ENCODE data around the gene FOXP1. TPM values are rescaled to one million over a fixed set of nuclear protein-coding genes. Genes with fewer than 3 reads are reported as not detected.

FOXP1 gene
- total RNA-seq, 1 donor, result 195 TPM

DNA sequence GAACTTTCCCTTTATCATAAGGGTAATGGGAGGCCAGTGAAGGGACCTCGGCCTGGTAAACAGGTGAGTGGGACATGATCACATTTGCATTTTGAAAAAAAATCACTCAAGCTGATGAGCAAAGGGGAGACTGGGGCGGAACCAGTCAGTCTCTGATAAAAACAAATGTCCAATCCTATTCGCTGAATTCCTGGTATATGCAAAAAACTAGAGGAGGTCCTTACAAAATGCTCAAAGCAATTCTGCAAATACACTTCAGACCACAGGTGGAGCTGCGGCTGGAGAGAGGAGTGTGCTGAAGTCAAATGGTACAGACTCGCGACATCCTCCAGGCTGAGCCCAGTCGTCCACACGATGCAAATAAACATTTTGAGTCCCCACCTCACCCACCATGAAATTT is 166.7 kb downstream of the FOXP1 start:
- DNase-seq (ENCODE audit: insufficient read length, low spot score, missing footprints), result no peak
- peaks cover 15% of the 10 kb centered on the region for H3K4me1 ChIP-seq (ENCODE audit: insufficient read depth, low read length)
- H3K27me3 ChIP-seq (ENCODE audit: insufficient read depth, low read length), result no peaks in the 10 kb centered on the region
- H3K4me2 ChIP-seq (ENCODE audit: insufficient read depth, low read length), result no peak overlapping the region
- H4K20me1 ChIP-seq (ENCODE audit: insufficient read depth, low read length), result peaks cover 42% of the 10 kb centered on the region
- no peaks in the 10 kb centered on the region for H3K36me3 ChIP-seq (ENCODE audit: insufficient read depth, low read length)
- peaks cover 89% of the 10 kb centered on the region for H3K79me2 ChIP-seq (ENCODE audit: insufficient read depth, low read length)
- no peaks in the 10 kb centered on the region for H3K9me3 ChIP-seq (ENCODE audit: low read depth, low read length)
- TF ChIP-seq, protein P1, sequence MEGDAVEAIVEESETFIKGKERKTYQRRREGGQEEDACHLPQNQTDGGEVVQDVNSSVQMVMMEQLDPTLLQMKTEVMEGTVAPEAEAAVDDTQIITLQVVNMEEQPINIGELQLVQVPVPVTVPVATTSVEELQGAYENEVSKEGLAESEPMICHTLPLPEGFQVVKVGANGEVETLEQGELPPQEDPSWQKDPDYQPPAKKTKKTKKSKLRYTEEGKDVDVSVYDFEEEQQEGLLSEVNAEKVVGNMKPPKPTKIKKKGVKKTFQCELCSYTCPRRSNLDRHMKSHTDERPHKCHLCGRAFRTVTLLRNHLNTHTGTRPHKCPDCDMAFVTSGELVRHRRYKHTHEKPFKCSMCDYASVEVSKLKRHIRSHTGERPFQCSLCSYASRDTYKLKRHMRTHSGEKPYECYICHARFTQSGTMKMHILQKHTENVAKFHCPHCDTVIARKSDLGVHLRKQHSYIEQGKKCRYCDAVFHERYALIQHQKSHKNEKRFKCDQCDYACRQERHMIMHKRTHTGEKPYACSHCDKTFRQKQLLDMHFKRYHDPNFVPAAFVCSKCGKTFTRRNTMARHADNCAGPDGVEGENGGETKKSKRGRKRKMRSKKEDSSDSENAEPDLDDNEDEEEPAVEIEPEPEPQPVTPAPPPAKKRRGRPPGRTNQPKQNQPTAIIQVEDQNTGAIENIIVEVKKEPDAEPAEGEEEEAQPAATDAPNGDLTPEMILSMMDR (IDR thresholded peaks at IDR 0.05; ENCODE audit: extremely low read depth, low read depth, low read length), result no peak
- no peak overlapping the region for H2AFZ ChIP-seq (ENCODE audit: low read length)
- no peak overlapping the region for H3K27ac ChIP-seq (ENCODE audit: low read depth, low read length)
- no peak overlapping the region for H3K4me3 ChIP-seq (ENCODE audit: insufficient read depth, low read length)

DNA sequence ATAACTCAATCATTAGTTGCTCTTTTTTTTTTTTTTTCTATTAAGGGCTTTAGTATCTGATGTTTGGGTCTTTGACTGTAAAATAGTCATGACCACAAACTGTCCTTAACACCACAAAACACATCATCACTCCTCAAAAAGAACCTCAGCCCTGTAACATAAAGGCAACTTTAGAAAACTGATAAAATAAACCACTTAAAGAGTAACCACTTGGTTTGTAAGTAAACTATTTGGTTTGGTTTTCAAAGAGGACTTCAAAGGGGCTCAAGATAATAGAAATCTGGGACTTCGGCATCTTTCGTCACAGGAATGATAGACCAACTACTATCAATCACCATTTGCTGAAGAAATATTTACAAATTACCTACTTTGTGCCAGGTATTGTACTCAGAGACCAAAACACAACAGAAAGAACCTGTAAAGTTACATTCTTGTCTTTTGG is 167.8 kb downstream of the FOXP1 start:
- Histone ChIP-seq H3K4me3 (ENCODE audit: insufficient read depth, low read length) (no peak overlapping the region), H3K4me1 (ENCODE audit: insufficient read depth, low read length) (peaks cover 17% of the 10 kb centered on the region), H3K36me3 (ENCODE audit: insufficient read depth, low read length) (no peaks in the 10 kb centered on the region), H3K79me2 (ENCODE audit: insufficient read depth, low read length) (peaks cover 84% of the 10 kb centered on the region), H3K27me3 (ENCODE audit: insufficient read depth, low read length) (no peaks in the 10 kb centered on the region), H4K20me1 (ENCODE audit: insufficient read depth, low read length) (peaks cover 43% of the 10 kb centered on the region), H2AFZ (ENCODE audit: low read length) (no peak overlapping the region), H3K27ac (ENCODE audit: low read depth, low read length) (no peak overlapping the region), H3K4me2 (ENCODE audit: insufficient read depth, low read length) (no peak overlapping the region), H3K9me3 (ENCODE audit: low read depth, low read length) (no peaks in the 10 kb centered on the region)
- TF ChIP-seq, protein P1 (IDR thresholded peaks at IDR 0.05; ENCODE audit: extremely low read depth, low read depth, low read length), result no peak
- DNase-seq (ENCODE audit: insufficient read length, low spot score, missing footprints), result no peak

DNA sequence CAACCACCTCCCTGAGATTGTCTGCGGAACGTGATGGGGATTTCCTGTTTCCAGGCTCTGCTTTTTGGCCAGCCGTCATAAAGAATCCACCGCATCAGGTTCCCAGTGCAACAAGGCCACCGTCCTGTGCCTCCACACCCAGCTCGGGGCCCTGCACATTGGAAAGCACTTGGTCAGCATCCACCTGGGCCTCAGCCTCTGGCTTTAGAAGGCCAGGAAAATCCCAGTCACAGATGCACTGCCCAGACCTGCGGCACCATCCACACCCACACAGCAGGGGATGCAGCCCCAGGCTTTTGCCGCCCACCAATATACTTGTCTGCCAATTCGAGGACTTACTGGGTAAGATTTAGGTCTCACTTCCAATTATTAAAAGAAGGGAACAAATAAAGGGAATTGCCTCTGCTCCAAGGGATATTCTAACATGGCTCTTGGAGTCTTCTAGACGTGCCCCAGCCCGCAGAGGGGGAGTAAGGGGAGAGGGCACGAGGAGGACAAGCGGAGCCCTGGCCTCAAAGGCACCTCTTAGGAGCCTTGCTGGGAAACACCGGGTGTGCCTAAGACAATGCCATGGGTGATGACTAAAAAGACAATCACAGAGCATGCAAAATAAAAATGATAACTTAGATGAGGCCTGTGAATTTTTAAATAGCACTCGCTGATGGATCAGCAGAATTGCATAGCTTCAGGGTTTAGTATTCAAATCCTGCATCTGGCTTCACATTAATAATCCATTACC is 169.2 kb downstream of the FOXP1 start:
- DNase-seq (ENCODE audit: insufficient read length, low spot score, missing footprints), result no peak
- H3K9me3 ChIP-seq (ENCODE audit: low read depth, low read length), result no peaks in the 10 kb centered on the region
- no peaks in the 10 kb centered on the region for H3K36me3 ChIP-seq (ENCODE audit: insufficient read depth, low read length)
- H2AFZ ChIP-seq (ENCODE audit: low read length), result no peak overlapping the region
- H3K27me3 ChIP-seq (ENCODE audit: insufficient read depth, low read length), result no peaks in the 10 kb centered on the region
- H4K20me1 ChIP-seq (ENCODE audit: insufficient read depth, low read length), result peaks cover 39% of the 10 kb centered on the region
- peaks cover 81% of the 10 kb centered on the region for H3K79me2 ChIP-seq (ENCODE audit: insufficient read depth, low read length)
- no peak overlapping the region for H3K4me3 ChIP-seq (ENCODE audit: insufficient read depth, low read length)
- TF ChIP-seq, protein P1 (IDR thresholded peaks at IDR 0.05; ENCODE audit: extremely low read depth, low read depth, low read length), result no peak
- H3K27ac ChIP-seq (ENCODE audit: low read depth, low read length), result no peak overlapping the region
- no peak overlapping the region for H3K4me2 ChIP-seq (ENCODE audit: insufficient read depth, low read length)
- H3K4me1 ChIP-seq (ENCODE audit: insufficient read depth, low read length), result peaks cover 24% of the 10 kb centered on the region

DNA sequence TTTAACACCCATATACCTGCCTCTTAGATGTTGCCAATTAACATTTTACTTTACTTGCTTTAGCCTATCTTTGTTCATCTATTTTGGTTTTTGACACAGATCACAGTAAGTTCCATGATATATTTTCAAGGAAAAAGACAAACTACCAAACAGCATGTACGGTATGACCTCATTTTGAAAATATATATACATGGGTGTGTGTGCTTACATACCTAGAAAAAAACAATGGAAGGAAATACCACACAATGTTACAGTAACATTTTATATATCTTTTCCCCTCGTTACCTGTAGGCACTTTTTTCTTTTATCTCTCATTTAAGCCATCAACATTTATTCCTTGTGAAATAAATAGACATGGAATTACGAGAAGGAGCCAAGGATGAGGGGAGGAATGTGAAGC is 170.0 kb downstream of the FOXP1 start:
- TF ChIP-seq, protein P1 (IDR thresholded peaks at IDR 0.05; ENCODE audit: extremely low read depth, low read depth, low read length), result no peak
- peaks cover 24% of the 10 kb centered on the region for H3K4me1 ChIP-seq (ENCODE audit: insufficient read depth, low read length)
- H3K4me2 ChIP-seq (ENCODE audit: insufficient read depth, low read length), result no peak overlapping the region
- no peaks in the 10 kb centered on the region for H3K9me3 ChIP-seq (ENCODE audit: low read depth, low read length)
- peaks cover 41% of the 10 kb centered on the region for H4K20me1 ChIP-seq (ENCODE audit: insufficient read depth, low read length)
- no peaks in the 10 kb centered on the region for H3K36me3 ChIP-seq (ENCODE audit: insufficient read depth, low read length)
- H3K4me3 ChIP-seq (ENCODE audit: insufficient read depth, low read length), result no peak overlapping the region
- no peak overlapping the region for H2AFZ ChIP-seq (ENCODE audit: low read length)
- DNase-seq (ENCODE audit: insufficient read length, low spot score, missing footprints), result no peak
- peaks cover 84% of the 10 kb centered on the region for H3K79me2 ChIP-seq (ENCODE audit: insufficient read depth, low read length)
- H3K27ac ChIP-seq (ENCODE audit: low read depth, low read length), result no peak overlapping the region
- no peaks in the 10 kb centered on the region for H3K27me3 ChIP-seq (ENCODE audit: insufficient read depth, low read length)
